WTC11 (cell line): ENCODE data around the gene CBLB. TPM values are rescaled to one million over a fixed set of nuclear protein-coding genes. Genes with fewer than 3 reads are reported as not detected.

Experiments used
- ATAC-seq: fragments of 200-7000 bp; cut with Tn5 transposase; 2 replicates; pipeline ENCODE4 v1.10.0; 2021; ENCODE audit warnings: mild to moderate bottlenecking, moderate library complexity
- CTCF ChIA-PET: fragments of 300-600 bp; sonication (Branson Sonifier 250); formaldehyde crosslinking; loops from one replicate; lab custom pipeline; 2021; ENCODE audit warnings: antibody characterized with exemption; lab: Charles Lee
- POLR2A ChIA-PET: fragments of 350-600 bp; sonication (Branson Sonifier 250); formaldehyde crosslinking; loops from one replicate; lab custom pipeline; 2021; ENCODE audit warnings: antibody characterized with exemption; lab: Charles Lee
- DNase-seq: peaks from one replicate; pipeline ENCODE4 v3.0.0; 2021; ENCODE audit warnings: low spot score
- H3K27ac Mint-ChIP-seq: 2 replicates; pipeline ENCODE4 v1.8.0; 2021; ENCODE audit warnings: mixed read lengths
- H3K27me3 Mint-ChIP-seq: 2 replicates; pipeline ENCODE4 v1.8.0; 2021; ENCODE audit warnings: low read depth, mild to moderate bottlenecking, moderate library complexity, mixed read lengths
- H3K36me3 Mint-ChIP-seq: 2 replicates; pipeline ENCODE4 v1.8.0; 2021; ENCODE audit warnings: mixed read lengths
- H3K4me1 Mint-ChIP-seq: 2 replicates; pipeline ENCODE4 v1.8.0; 2022; ENCODE audit warnings: mixed read lengths
- H3K4me3 Mint-ChIP-seq: 2 replicates; pipeline ENCODE4 v1.8.0; 2021; ENCODE audit warnings: mild to moderate bottlenecking, moderate library complexity, mixed read lengths
- H3K9me3 Mint-ChIP-seq: 2 replicates; pipeline ENCODE4 v1.8.0; 2021; ENCODE audit warnings: mixed read lengths
- ATF1 ChIP-seq: sonication (generic); formaldehyde crosslinking; IDR thresholded peaks from 2 replicates; pipeline ENCODE4 v1.8.1; 2023; ENCODE audit warnings: mild to moderate bottlenecking, moderate library complexity, missing genetic modification reagents
- CREM ChIP-seq: sonication (generic); formaldehyde crosslinking; IDR thresholded peaks from 2 replicates; pipeline ENCODE4 v1.8.1; 2022; ENCODE audit warnings: mild to moderate bottlenecking, missing genetic modification reagents, moderate library complexity
- ELF4 ChIP-seq: sonication (generic); formaldehyde crosslinking; IDR thresholded peaks from 2 replicates; pipeline ENCODE4 v1.8.1; 2022; ENCODE audit warnings: low read depth, mild to moderate bottlenecking, moderate library complexity, missing genetic modification reagents
- EMX1 ChIP-seq: fragments of 250-450 bp; sonication (Bioruptor Pico); IDR thresholded peaks from 2 replicates; pipeline ENCODE4 v1.8.0; 2021; ENCODE audit warnings: mild to moderate bottlenecking
- GABPB1 ChIP-seq: sonication (generic); formaldehyde crosslinking; IDR thresholded peaks from 2 replicates; pipeline ENCODE4 v1.8.1; 2023; ENCODE audit warnings: mild to moderate bottlenecking, missing genetic modification reagents
- HMGA2 ChIP-seq: fragments of 250-450 bp; sonication (Bioruptor Pico); IDR thresholded peaks from 2 replicates; pipeline ENCODE4 v1.4.0; 2021; ENCODE audit warnings: mild to moderate bottlenecking, moderate library complexity
- NR2C2 ChIP-seq: sonication (generic); formaldehyde crosslinking; IDR thresholded peaks from 2 replicates; pipeline ENCODE4 v1.8.0; 2022; ENCODE audit warnings: mild to moderate bottlenecking, missing genetic modification reagents
- NR3C1 ChIP-seq: sonication (generic); formaldehyde crosslinking; conservative IDR thresholded peaks from 2 replicates; pipeline ENCODE4 v1.8.1; 2023; ENCODE audit warnings: low read depth, mild to moderate bottlenecking, missing genetic modification reagents
- RELA ChIP-seq: sonication (generic); formaldehyde crosslinking; IDR thresholded peaks from 2 replicates; pipeline ENCODE4 v1.8.1; 2022; ENCODE audit warnings: missing genetic modification reagents, mild to moderate bottlenecking, borderline replicate concordance
- TP53 ChIP-seq: sonication (generic); formaldehyde crosslinking; IDR thresholded peaks from 2 replicates; pipeline ENCODE4 v1.8.1; 2023; ENCODE audit warnings: mild to moderate bottlenecking, missing genetic modification reagents
- ZNF263 ChIP-seq: sonication (generic); formaldehyde crosslinking; IDR thresholded peaks from 2 replicates; pipeline ENCODE4 v1.8.1; 2022; ENCODE audit warnings: low read depth, mild to moderate bottlenecking, moderate library complexity, missing genetic modification reagents
- ZSCAN18 ChIP-seq: fragments of 250-450 bp; sonication (Bioruptor Pico); IDR thresholded peaks from 2 replicates; pipeline ENCODE4 v2.1.2; 2022; ENCODE audit warnings: mild to moderate bottlenecking, moderate library complexity
- total RNA-seq: library from RNA; stranded (reverse); gene quantifications from 3 replicates; pipeline ENCODE4 v1.2.3, GENCODE V29; 2021
- TF ChIP-seq, protein P1 (sequence below): sonication (generic); formaldehyde crosslinking; IDR thresholded peaks from 2 replicates; pipeline ENCODE4 v1.8.0; 2022; ENCODE audit warnings: missing genetic modification reagents
- TF ChIP-seq, protein P2 (sequence below): sonication (generic); formaldehyde crosslinking; IDR thresholded peaks from 2 replicates; pipeline ENCODE4 v1.8.0; 2023; ENCODE audit warnings: missing genetic modification reagents
- TF ChIP-seq, protein P3 (sequence below): sonication (generic); formaldehyde crosslinking; IDR thresholded peaks from 2 replicates; pipeline ENCODE4 v1.8.1; 2022; ENCODE audit warnings: low read depth, missing genetic modification reagents, borderline replicate concordance
- TF ChIP-seq, protein P4 (sequence below): fragments of 250-450 bp; sonication (Bioruptor Pico); IDR thresholded peaks from 2 replicates; pipeline ENCODE4 v1.9.0; 2021; ENCODE audit warnings: mild to moderate bottlenecking
- TF ChIP-seq, protein P5 (sequence below): sonication (generic); formaldehyde crosslinking; IDR thresholded peaks from 2 replicates; pipeline ENCODE4 v1.8.0; 2023; ENCODE audit warnings: mild to moderate bottlenecking, missing genetic modification reagents
- TF ChIP-seq, protein P6 (sequence below): sonication (generic); formaldehyde crosslinking; IDR thresholded peaks from 2 replicates; pipeline ENCODE4 v1.8.1; 2022; ENCODE audit warnings: low read depth, mild to moderate bottlenecking, moderate library complexity, missing genetic modification reagents, borderline replicate concordance

Gene CBLB
- total RNA-seq, 1 experiment from 2014 or later, result 19.8 TPM

DNA sequence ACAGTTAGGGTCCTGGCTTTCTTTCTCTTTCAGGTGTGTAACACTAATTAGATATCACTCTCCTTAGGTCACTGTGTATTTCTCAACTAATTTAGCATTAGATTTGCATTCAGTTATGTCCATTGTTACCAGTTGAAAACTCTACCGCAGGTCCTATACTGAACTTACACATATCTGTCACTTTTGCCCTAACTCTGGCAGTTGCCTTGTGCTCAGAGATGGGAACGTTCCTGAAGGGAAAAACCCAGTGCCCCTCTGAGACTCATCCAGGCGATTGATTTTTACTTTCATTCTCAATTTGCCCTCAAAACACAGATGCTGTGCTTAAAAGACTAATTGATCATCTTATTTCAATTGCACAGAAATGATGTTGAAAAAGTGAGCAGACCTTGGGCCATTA, 253.0 kb downstream of the CBLB start:
- peaks cover 21% of the 10 kb centered on the region for H3K4me1 Mint-ChIP-seq
- ChIA-PET CTCF (no interaction called here), POLR2A (no interaction called here)
- ATAC-seq (no peak), DNase-seq (no peak)
- no peaks in the 10 kb centered on the region for H3K27me3 Mint-ChIP-seq
- H3K9me3 Mint-ChIP-seq, result no peaks in the 10 kb centered on the region; the same call in 1 of the 2 replicates
- no peak overlapping the region for H3K4me3 Mint-ChIP-seq
- TF ChIP-seq, protein P1, sequence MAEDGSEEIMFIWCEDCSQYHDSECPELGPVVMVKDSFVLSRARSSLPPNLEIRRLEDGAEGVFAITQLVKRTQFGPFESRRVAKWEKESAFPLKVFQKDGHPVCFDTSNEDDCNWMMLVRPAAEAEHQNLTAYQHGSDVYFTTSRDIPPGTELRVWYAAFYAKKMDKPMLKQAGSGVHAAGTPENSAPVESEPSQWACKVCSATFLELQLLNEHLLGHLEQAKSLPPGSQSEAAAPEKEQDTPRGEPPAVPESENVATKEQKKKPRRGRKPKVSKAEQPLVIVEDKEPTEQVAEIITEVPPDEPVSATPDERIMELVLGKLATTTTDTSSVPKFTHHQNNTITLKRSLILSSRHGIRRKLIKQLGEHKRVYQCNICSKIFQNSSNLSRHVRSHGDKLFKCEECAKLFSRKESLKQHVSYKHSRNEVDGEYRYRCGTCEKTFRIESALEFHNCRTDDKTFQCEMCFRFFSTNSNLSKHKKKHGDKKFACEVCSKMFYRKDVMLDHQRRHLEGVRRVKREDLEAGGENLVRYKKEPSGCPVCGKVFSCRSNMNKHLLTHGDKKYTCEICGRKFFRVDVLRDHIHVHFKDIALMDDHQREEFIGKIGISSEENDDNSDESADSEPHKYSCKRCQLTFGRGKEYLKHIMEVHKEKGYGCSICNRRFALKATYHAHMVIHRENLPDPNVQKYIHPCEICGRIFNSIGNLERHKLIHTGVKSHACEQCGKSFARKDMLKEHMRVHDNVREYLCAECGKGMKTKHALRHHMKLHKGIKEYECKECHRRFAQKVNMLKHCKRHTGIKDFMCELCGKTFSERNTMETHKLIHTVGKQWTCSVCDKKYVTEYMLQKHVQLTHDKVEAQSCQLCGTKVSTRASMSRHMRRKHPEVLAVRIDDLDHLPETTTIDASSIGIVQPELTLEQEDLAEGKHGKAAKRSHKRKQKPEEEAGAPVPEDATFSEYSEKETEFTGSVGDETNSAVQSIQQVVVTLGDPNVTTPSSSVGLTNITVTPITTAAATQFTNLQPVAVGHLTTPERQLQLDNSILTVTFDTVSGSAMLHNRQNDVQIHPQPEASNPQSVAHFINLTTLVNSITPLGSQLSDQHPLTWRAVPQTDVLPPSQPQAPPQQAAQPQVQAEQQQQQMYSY, result no peak
- TF ChIP-seq NR2C2 (CRISPR knock-in tag) (no peak), GABPB1 (CRISPR knock-in tag) (no peak), ELF4 (CRISPR knock-in tag) (no peak), TP53 (CRISPR knock-in tag) (no peak), ATF1 (no peak), RELA (CRISPR knock-in tag) (no peak), ZNF263 (CRISPR knock-in tag) (no peak)
- TF ChIP-seq, protein P2, sequence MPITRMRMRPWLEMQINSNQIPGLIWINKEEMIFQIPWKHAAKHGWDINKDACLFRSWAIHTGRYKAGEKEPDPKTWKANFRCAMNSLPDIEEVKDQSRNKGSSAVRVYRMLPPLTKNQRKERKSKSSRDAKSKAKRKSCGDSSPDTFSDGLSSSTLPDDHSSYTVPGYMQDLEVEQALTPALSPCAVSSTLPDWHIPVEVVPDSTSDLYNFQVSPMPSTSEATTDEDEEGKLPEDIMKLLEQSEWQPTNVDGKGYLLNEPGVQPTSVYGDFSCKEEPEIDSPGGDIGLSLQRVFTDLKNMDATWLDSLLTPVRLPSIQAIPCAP (CRISPR knock-in tag), result no peak
- TF ChIP-seq, protein P3, sequence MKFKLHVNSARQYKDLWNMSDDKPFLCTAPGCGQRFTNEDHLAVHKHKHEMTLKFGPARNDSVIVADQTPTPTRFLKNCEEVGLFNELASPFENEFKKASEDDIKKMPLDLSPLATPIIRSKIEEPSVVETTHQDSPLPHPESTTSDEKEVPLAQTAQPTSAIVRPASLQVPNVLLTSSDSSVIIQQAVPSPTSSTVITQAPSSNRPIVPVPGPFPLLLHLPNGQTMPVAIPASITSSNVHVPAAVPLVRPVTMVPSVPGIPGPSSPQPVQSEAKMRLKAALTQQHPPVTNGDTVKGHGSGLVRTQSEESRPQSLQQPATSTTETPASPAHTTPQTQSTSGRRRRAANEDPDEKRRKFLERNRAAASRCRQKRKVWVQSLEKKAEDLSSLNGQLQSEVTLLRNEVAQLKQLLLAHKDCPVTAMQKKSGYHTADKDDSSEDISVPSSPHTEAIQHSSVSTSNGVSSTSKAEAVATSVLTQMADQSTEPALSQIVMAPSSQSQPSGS (CRISPR knock-in tag), result no peak
- TF ChIP-seq, protein P4, sequence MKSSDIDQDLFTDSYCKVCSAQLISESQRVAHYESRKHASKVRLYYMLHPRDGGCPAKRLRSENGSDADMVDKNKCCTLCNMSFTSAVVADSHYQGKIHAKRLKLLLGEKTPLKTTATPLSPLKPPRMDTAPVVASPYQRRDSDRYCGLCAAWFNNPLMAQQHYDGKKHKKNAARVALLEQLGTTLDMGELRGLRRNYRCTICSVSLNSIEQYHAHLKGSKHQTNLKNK (CRISPR knock-in tag), result no peak
- TF ChIP-seq, protein P5, sequence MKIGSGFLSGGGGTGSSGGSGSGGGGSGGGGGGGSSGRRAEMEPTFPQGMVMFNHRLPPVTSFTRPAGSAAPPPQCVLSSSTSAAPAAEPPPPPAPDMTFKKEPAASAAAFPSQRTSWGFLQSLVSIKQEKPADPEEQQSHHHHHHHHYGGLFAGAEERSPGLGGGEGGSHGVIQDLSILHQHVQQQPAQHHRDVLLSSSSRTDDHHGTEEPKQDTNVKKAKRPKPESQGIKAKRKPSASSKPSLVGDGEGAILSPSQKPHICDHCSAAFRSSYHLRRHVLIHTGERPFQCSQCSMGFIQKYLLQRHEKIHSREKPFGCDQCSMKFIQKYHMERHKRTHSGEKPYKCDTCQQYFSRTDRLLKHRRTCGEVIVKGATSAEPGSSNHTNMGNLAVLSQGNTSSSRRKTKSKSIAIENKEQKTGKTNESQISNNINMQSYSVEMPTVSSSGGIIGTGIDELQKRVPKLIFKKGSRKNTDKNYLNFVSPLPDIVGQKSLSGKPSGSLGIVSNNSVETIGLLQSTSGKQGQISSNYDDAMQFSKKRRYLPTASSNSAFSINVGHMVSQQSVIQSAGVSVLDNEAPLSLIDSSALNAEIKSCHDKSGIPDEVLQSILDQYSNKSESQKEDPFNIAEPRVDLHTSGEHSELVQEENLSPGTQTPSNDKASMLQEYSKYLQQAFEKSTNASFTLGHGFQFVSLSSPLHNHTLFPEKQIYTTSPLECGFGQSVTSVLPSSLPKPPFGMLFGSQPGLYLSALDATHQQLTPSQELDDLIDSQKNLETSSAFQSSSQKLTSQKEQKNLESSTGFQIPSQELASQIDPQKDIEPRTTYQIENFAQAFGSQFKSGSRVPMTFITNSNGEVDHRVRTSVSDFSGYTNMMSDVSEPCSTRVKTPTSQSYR (CRISPR knock-in tag), result no peak
- H3K27ac Mint-ChIP-seq, result no peak overlapping the region
- no peaks in the 10 kb centered on the region for H3K36me3 Mint-ChIP-seq

DNA sequence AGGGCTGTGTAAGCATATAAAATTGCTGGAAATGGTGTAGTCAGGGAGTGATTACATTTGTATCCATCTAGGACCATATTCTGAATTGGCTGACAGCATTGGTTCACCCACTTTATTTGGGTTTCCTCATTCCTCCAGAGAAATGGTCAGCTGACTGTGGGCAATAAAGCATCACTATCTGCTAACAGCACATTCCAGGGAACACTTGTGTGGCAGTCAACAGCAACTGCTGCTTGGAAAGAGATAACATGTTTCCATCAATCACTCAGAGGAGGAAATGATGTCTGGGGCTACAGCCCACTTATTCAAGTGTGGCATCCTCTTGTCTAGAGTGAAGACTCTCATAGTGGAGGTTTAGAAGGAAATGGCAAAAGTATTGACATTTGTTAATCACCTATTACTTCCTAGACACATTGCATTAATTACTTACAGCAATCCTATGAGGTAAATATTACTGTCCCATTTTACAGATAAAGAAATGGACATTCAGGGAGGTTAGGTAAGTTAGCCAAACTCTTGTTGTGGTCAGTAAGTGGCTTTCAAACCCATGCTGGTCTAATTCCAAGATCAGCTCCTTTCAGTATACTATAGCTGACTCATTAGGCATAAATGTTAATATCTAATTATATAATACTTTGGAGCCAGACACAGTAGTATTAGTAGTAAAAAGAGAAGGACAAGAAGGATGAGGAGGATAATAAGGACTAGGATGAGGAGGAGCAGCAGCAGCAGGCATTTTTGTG, 254.4 kb downstream of the CBLB start:
- Mint-ChIP-seq H3K4me1 (peaks cover 21% of the 10 kb centered on the region), H3K36me3 (no peaks in the 10 kb centered on the region), H3K9me3 (no peaks in the 10 kb centered on the region), H3K27ac (no peak overlapping the region), H3K27me3 (no peaks in the 10 kb centered on the region), H3K4me3 (no peak overlapping the region)
- ChIA-PET POLR2A (interaction anchor here (0.6 kb wide), 1 partner anchor 12 kb away, joined by 3 read pairs; no protein-coding TSS in a partner anchor), CTCF (no interaction called here)
- DNase-seq (no peak), ATAC-seq (no peak)
- TF ChIP-seq CREM (CRISPR knock-in tag) (no peak), ZSCAN18 (CRISPR knock-in tag) (no peak), HMGA2 (CRISPR knock-in tag) (no peak), EMX1 (CRISPR knock-in tag) (no peak), NR3C1 (CRISPR knock-in tag) (no peak)
- TF ChIP-seq, protein P6, sequence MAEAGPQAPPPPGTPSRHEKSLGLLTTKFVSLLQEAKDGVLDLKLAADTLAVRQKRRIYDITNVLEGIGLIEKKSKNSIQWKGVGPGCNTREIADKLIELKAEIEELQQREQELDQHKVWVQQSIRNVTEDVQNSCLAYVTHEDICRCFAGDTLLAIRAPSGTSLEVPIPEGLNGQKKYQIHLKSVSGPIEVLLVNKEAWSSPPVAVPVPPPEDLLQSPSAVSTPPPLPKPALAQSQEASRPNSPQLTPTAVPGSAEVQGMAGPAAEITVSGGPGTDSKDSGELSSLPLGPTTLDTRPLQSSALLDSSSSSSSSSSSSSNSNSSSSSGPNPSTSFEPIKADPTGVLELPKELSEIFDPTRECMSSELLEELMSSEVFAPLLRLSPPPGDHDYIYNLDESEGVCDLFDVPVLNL, result no peak
